NCI-H748 (cell line): ENCODE results near the gene TRPV4.
"Not testable (repeated sequence)": the region's sequence is repeated elsewhere in the genome, so short reads cannot be mapped to it uniquely, and the experiment has no call there.

Source experiments
- DNase-seq: peaks from one replicate; lab custom pipeline; 2025; ENCODE audit not compliant: unreplicated experiment; lab: John Stamatoyannopoulos, UW

Gene TRPV4

GRCh38 chr12:109833307-109834189, at the start of gene TRPV4:
Gene TRPV4, minus strand, starts transcription at chr12:109833398. Its CDS starts 18,602 bp downstream, at chr12:109814796.
- peak; percentile 44 for DNase-seq

GRCh38 chr12:109881752-109882151, 48.6 kb upstream of the TRPV4 start:
- no peak for DNase-seq

- DNase-seq = no peak
These were observed 47.7 kb upstream of the TRPV4 start for GRCh38 chr12:109880938-109881337.

- DNase-seq = peak; percentile 92
These were observed 47.1 kb upstream of the TRPV4 start, which contains the start of gene GLTP for GRCh38 chr12:109880043-109880931. Gene GLTP, minus strand, starts transcription at chr12:109880541. Its CDS starts 167 bp downstream, at chr12:109880374.

- DNase-seq = peak; percentile 14
These were observed 46.3 kb upstream of the TRPV4 start for GRCh38 chr12:109879351-109880042.

- DNase-seq = no peak
These were observed 45.6 kb upstream of the TRPV4 start for GRCh38 chr12:109878749-109879148.

- DNase-seq = no peak
These were observed 45.0 kb upstream of the TRPV4 start for GRCh38 chr12:109878247-109878625.

- DNase-seq = no peak
These were observed 44.5 kb upstream of the TRPV4 start for GRCh38 chr12:109877504-109878246.

GRCh38 chr12:109876406-109876805, 43.2 kb upstream of the TRPV4 start:
- DNase-seq = no peak

GRCh38 chr12:109875572-109876131, 42.5 kb upstream of the TRPV4 start:
- peak; percentile 39 for DNase-seq

GRCh38 chr12:109873653-109874052, 40.5 kb upstream of the TRPV4 start:
- DNase-seq = no peak

GRCh38 chr12:109871668-109872314, 38.6 kb upstream of the TRPV4 start:
- no peak for DNase-seq

- DNase-seq = no peak
These were observed 37.5 kb upstream of the TRPV4 start for GRCh38 chr12:109870648-109871047.

GRCh38 chr12:109868182-109869051, 35.2 kb upstream of the TRPV4 start:
- DNase-seq = no peak

- DNase-seq = peak; percentile 20
These were observed 31.7 kb upstream of the TRPV4 start for GRCh38 chr12:109864916-109865315.

- peak; percentile 5 for DNase-seq
These were observed 30.9 kb upstream of the TRPV4 start for GRCh38 chr12:109863847-109864712.

- DNase-seq = not testable (repeated sequence)
These were observed 29.3 kb upstream of the TRPV4 start for GRCh38 chr12:109862491-109862890.
